Eye (tissue), 1 donor: ENCODE data around the gene TP53AIP1.
"Not testable (repeated sequence)": the region's sequence is repeated elsewhere in the genome, so short reads cannot be mapped to it uniquely, and the experiment has no call there.

Experiments used
- DNase-seq: peaks from one replicate; pipeline ENCODE4 v3.0.0-alpha.2; 2015

TP53AIP1 gene

GRCh38 chr11:128924510-128925249, 18.0 kb downstream of the TP53AIP1 start:
- no peak for DNase-seq

GRCh38 chr11:128924104-128924503, 18.6 kb downstream of the TP53AIP1 start:
- no peak for DNase-seq

GRCh38 chr11:128921793-128922192, 20.9 kb downstream of the TP53AIP1 start:
- DNase-seq: no peak

- no peak for DNase-seq
Measured at GRCh38 chr11:128920666-128921065, 22.0 kb downstream of the TP53AIP1 start.

GRCh38 chr11:128919635-128920034, 23.0 kb downstream of the TP53AIP1 start:
- not testable (repeated sequence) for DNase-seq

GRCh38 chr11:128919216-128919615, 23.5 kb downstream of the TP53AIP1 start:
- DNase-seq: no peak

DNA sequence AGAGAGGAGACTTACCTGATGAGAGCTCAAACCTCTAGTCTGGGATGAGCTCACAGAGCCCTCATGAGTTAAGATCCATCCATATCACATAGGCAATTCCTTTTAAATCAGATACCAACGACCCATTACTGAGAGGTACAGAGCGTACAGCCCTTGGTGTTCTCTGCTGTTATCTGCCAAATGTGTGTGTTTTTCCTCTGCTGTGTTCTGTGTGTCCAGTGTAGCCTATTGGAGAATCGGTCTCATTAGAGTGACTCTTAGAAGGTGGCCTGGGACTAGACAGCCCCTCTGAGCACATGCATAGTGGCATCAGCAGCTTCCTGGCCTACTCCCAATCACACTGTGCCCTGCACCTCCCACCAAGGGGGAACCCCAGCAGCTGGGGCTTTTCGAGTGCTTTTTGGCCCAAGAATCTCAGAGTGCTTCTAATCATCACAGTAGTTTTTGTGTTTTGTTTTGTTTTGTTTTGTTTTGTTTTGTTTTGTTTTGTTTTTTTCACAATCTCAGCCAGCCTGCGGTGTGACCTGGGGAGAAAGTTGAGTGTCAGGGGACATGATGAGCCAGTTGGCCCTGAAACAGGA, 25.4 kb downstream of the TP53AIP1 start:
- DNase-seq: no peak

DNA sequence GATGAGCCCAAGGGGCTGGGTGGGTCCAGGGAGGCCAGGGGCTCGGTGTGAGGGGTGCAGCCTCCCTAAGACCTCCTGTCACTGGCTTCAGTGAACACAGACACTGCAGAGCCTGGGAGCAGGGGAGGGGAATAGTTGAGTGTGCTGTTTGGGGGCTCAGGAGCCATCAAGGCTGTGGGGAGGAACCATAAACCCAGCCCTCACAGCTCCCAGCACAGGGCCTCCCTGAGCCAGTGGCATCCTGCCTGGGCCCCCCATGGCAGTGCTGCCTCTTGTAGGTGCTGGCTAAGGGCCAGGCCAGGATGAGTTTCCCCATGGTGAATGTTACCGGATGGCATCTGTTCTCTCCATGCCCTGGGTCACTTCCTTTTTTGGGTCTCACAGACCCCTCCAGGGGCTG, 26.0 kb downstream of the TP53AIP1 start:
- no peak for DNase-seq

DNA sequence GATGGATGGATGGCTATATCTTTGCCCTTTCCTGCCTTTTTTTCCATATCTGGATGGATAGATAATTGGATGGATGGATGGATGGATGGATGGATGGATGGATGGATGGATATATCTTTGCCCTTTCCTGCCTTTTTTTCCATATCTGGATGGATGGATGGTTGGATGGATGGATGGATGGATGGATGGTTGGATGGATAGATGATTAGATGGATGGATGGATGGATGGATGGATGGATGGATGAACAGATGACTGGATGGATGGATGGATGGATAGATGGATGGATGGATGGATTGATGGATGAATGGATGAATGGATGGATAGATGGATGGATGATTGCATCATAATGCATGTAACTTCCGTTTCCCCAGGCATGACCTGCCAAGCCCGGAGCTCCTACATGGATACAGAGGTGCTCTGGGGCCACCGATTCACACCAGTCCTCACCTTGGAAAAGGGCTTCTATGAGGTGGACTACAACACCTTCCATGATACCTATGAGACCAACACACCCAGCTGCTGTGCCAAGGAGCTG, 26.6 kb downstream of the TP53AIP1 start:
- no peak for DNase-seq

GRCh38 chr11:128915149-128915521, 27.5 kb downstream of the TP53AIP1 start:
- DNase-seq: no peak

DNA sequence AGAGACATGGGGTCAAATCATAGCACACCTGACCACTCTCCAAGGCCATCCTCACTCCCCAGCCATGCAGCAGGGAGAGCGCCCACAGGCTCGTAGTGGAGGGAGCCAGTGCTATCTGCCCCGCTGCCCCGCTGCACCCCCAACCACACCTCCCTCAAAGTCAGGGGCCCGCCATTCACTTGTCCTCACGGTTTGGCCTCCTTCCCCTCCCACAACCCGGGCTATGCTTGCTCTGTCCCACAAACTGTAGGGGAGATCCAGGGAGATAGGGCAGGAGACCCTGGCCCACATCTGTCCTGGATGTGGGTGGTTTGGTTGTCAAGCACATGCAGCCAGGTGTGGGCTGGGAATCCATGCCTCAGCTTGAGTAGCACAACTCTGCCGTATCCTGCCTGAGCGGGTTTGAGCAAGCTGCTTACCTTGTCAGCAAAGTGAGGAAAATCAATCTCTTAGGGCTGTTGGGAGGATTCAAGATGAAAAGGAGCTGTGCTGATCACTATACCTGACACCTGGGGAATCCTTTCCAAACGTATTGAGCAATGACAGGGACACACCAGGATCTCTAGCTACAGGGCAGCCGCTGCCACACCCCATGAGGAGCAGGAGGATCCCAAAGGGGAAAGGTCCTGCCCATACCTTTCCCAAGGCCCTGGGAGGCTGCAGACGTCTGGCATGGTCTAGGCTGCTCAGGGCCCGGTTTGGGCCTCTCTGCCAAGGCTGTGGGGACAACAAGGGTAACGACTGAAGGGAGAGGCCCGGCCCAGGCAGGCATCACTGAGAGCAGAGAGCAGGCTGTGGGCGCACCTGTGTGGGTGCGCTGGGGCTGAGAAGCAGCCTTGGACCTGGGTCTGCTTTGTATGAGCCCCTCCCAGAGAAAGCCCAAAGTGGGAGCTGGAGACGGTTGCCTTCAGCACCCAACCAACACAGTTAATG, 28.2 kb downstream of the TP53AIP1 start:
- no peak for DNase-seq

DNA sequence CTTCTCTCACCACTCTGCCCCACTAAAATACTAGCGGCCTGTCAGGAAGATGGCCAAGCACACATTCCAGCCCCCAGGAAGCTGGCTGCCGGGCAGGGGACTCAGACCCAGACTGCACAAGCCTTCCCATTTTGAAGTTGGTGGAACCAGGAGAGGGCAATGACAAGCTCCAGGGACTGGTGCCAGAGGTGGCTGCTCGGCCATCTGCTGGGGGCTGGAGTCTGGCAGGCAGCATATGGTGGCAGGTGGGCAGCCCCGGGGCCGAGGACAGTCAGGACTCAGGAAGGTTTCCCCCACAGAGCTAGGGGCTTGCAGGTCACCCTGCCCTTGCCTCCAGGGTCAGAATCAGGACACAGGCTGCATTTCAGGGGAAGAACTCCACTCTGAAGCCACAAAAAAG, 28.9 kb downstream of the TP53AIP1 start:
- no peak for DNase-seq

DNA sequence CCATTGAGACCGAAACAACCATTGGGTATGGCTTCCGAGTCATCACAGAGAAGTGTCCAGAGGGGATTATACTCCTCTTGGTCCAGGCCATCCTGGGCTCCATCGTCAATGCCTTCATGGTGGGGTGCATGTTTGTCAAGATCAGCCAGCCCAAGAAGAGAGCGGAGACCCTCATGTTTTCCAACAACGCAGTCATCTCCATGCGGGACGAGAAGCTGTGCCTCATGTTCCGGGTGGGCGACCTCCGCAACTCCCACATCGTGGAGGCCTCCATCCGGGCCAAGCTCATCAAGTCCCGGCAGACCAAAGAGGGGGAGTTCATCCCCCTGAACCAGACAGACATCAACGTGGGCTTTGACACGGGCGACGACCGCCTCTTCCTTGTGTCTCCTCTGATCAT, 31.0 kb downstream of the TP53AIP1 start:
- DNase-seq: no peak

DNA sequence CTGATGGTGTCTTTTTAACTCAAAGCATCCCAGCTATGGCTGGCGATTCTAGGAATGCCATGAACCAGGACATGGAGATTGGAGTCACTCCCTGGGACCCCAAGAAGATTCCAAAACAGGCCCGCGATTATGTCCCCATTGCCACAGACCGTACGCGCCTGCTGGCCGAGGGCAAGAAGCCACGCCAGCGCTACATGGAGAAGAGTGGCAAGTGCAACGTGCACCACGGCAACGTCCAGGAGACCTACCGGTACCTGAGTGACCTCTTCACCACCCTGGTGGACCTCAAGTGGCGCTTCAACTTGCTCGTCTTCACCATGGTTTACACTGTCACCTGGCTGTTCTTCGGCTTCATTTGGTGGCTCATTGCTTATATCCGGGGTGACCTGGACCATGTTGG, 31.4 kb downstream of the TP53AIP1 start:
- DNase-seq: no peak

- no peak for DNase-seq
Measured at GRCh38 chr11:128910576-128910975, 32.1 kb downstream of the TP53AIP1 start.

- no peak for DNase-seq
Measured at GRCh38 chr11:128909438-128910125, 33.1 kb downstream of the TP53AIP1 start.

DNA sequence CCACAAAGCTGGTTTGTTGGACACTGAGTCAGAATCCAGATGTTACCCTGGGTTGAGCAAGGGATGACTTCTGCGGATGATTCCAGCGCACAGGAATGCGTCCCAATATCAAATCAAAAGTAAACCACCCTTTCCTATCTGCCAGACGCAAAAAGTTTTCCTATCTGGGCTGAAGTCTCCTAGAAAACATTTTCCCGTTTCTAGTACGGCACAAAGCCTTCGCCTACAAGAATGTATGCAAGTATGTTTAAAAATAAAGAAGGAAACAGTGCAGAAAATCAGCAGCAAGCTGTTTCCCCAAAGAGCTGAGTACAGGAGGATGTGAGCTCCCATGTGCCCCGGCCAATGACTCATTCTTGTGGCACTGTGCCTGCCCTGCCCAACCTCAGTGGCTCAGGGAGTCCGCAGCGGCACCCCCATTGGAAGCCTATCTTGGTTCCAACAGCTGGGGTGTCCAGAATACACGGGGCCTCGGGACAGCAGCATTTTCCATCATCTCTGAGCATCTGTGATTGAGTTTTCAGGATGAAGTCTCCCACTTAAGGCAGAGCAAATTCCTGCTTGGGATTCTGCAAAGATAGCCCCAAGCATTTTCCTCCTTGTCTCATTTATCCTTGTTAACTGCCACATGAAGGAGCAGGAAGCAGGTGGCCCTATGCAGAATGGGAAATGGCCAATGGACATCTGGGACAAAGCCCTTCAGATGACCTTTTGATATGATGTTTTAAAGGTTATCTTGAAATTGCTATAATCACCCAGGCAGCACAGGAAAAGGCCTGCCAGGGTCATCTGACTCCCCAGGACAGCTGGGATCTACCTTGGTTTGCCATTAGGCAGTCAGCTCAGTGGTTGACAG, 34.1 kb downstream of the TP53AIP1 start:
- DNase-seq: no peak

GRCh38 chr11:128907585-128907984, 35.1 kb downstream of the TP53AIP1 start:
- DNase-seq: no peak

DNA sequence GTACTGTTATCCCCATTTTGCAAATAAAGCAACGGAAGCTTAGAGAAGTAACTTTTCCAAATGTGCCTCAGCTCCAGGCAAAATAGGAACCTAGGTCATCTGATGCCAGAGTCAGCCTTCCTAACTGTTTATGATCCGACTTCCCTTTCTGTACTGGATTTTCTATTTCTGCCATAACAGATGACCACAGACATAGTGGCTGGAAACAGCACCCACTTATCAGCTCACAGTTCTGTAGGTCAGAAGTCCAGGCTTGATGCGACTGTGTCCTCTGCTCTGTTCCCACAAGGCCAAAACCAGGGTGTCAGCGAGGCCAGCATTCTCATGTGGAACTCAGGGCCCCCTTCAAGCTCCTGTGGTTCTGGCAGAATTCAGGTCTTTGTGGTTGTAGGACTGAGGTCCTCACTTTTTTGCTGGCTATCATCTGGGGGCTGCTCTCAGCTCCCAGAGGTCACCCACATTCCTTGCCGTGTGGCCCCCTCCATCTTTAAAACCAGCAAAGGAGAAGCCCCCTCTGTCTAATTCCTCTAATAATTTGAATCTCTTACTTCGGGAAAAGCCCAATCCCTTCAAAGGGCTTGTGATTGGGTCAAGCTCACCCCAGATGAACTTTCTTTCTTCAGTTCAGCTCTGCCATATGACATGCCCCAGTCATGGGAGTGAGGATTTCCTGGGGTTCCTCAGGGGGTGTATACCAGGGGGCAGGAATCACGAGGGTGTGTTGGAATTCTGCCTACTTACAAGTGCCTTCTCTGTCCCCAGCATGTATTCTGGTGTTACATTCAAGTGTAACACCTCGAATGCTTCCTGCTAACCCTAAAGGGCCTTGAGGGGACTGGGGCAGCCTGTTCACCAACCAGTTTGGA, 36.3 kb downstream of the TP53AIP1 start:
- no peak for DNase-seq

DNA sequence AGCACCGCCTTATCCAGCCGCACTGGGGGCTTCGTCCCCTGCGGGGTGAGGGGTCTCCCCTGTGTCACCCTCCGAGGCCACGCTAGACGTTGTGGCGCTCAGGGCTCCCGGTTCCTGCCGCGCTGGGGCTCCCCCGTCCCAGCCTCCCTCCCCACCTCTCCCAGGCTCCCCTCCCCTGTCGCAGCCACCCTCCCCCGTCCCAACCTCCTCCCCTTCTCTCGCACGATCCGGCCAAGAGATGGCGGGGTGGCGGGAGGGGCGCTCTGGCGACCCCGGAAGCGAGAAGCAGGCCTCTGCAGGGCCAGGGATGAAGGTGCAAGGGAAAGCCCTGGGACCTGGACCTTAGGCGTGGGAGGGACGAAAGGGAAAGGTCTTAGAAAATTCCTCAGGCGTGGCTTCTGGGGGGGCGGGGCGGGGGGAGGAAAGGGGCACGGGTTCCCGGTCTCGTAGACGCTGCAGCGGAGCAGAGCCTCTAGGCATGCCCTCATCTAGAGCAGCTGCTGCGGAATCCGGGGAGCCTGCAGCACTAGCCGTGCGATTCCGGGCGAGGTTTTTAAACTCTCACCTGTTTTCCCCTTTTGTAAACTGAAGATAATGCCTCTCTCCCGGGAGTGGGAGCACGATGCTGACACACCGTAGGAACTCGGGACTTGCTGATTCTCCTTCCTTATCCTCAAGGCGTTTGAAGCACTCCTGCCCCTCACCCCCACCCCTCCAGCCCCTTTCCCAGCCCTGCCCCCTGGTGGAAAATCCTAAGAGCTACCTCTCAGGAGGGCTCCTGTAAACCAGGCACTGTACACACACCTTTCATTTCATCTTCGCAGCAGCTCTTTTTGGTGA, 37.1 kb downstream of the TP53AIP1 start:
- peak; percentile 76 for DNase-seq
